Activated CD8-positive, alpha-beta T cell treated with anti-CD3 and anti-CD28 coated beads for 36 hours (primary cell): ENCODE results near the gene CUL4A. TPM values are rescaled to one million over a fixed set of nuclear protein-coding genes. Genes with fewer than 3 reads are reported as not detected.

Source experiments
- ATAC-seq: fragments of 200-7000 bp; cut with Tn5 transposase; one replicate; pipeline ENCODE4 v1.10.0; 2021; ENCODE audit warnings: mild to moderate bottlenecking, moderate library complexity
- CTCF ChIA-PET: fragments of 350-600 bp; sonication (Branson Sonifier 250); formaldehyde crosslinking; loops from one replicate; lab custom pipeline; 2021; ENCODE audit warnings: antibody characterized with exemption; lab: Charles Lee
- POLR2A ChIA-PET: fragments of 350-600 bp; sonication (Branson Sonifier 250); formaldehyde crosslinking; loops from one replicate; lab custom pipeline; 2021; ENCODE audit warnings: antibody characterized with exemption; lab: Charles Lee
- DNase-seq: peaks from one replicate; pipeline ENCODE4 v3.0.0-alpha.2; 2020
- H3K27ac Mint-ChIP-seq: one replicate; pipeline ENCODE4 v1.8.0; 2021; ENCODE audit warnings: mild to moderate bottlenecking, mixed read lengths
- H3K27me3 Mint-ChIP-seq: one replicate; pipeline ENCODE4 v1.8.0; 2021; ENCODE audit warnings: mixed read lengths
- H3K36me3 Mint-ChIP-seq: one replicate; pipeline ENCODE4 v1.8.0; 2021; ENCODE audit warnings: low read depth, mixed read lengths
- H3K4me1 Mint-ChIP-seq: one replicate; pipeline ENCODE4 v1.8.0; 2021; ENCODE audit warnings: low read depth, mixed read lengths
- H3K4me3 Mint-ChIP-seq: one replicate; pipeline ENCODE4 v1.8.0; 2021; ENCODE audit warnings: mild to moderate bottlenecking, moderate library complexity, mixed read lengths
- H3K9me3 Mint-ChIP-seq: one replicate; pipeline ENCODE4 v1.8.0; 2021; ENCODE audit warnings: mixed read lengths
- CTCF ChIP-seq: fragments of 200-600 bp; IDR thresholded peaks from one replicate; pipeline ENCODE4 v1.8.0; 2022; ENCODE audit warnings: antibody characterized with exemption, mild to moderate bottlenecking
- intact Hi-C: fragments of 100-400 bp; cut with micrococcal nuclease; formaldehyde crosslinking; loops from one replicate; pipeline ENCODE4 v1.10.0; 2022
- total RNA-seq, 2 experiments: library from RNA; stranded (reverse); gene quantifications; one replicate each; pipeline ENCODE4 v1.2.3, GENCODE V29; 2021

CUL4A gene
- total RNA-seq, 2 experiments from 2014 or later: 81.5 to 81.7 TPM

- Mint-ChIP-seq H3K4me1 (peaks cover 52% of the 10 kb centered on the region), H3K4me3 (peak within 1 kb of the TSS; percentile 83), H3K9me3 (no peaks in the 10 kb centered on the region), H3K36me3 (peaks cover 41% of the 10 kb centered on the region), H3K27ac (peak within 1 kb of the TSS; percentile 82), H3K27me3 (no peaks in the 10 kb centered on the region)
- POLR2A ChIA-PET: interaction anchor here (0.9 to 2.8 kb wide), 14 partner anchors 11 to 239 kb away, joined by 3 to 16 read pairs (median 4); partner anchors contain the start of gene LAMP1
- DNase-seq: peak; percentile 95
- CTCF ChIA-PET: no interaction called here
- ATAC-seq: peak; percentile 78
- intact Hi-C loops: no loop called here
- TF ChIP-seq CTCF: no peak
Observed at GRCh38 chr13:113208421-113209335, 735 bp upstream of the CUL4A start, which contains the start of gene PCID2. Gene PCID2 (minus strand): TSS chr13:113208669. CDS start chr13:113208634, 35 bp downstream.

- Mint-ChIP-seq H3K9me3 (no peaks in the 10 kb centered on the region), H3K4me1 (peaks cover 46% of the 10 kb centered on the region), H3K27ac (peak overlapping the region; percentile 86), H3K36me3 (peaks cover 44% of the 10 kb centered on the region), H3K4me3 (peak overlapping the region; percentile 82), H3K27me3 (no peaks in the 10 kb centered on the region)
- peak; percentile 75 for DNase-seq
- CTCF ChIA-PET: no interaction called here
- ATAC-seq: peak; percentile 35
- TF ChIP-seq CTCF: no peak
- POLR2A ChIA-PET: interaction anchor here (0.7 to 2.8 kb wide), 13 partner anchors 9 to 374 kb away, joined by 3 to 16 read pairs (median 4); partner anchors contain the start of gene LAMP1
- intact Hi-C loops: no loop called here
Observed at GRCh38 chr13:113209759-113210421, 477 bp downstream of the CUL4A start.

- Mint-ChIP-seq H3K36me3 (peaks cover 36% of the 10 kb centered on the region), H3K4me1 (peaks cover 36% of the 10 kb centered on the region), H3K9me3 (no peaks in the 10 kb centered on the region), H3K27me3 (no peaks in the 10 kb centered on the region), H3K4me3 (peak overlapping the region; percentile 82), H3K27ac (peak overlapping the region; percentile 40)
- POLR2A ChIA-PET: interaction anchor here (1.8 to 1.9 kb wide), 2 partner anchors 17 to 65 kb away, joined by 5 to 6 read pairs; no protein-coding TSS in a partner anchor
- CTCF ChIA-PET: no interaction called here
- intact Hi-C loops: no loop called here
- no peak for DNase-seq
- no peak for TF ChIP-seq CTCF
- no peak for ATAC-seq
Observed at GRCh38 chr13:113210833-113211232, 1.4 kb downstream of the CUL4A start.

- intact Hi-C loops: no loop called here
- ATAC-seq (no peak), DNase-seq (peak; percentile 50)
- Mint-ChIP-seq H3K4me3 (peak overlapping the region; percentile 82), H3K36me3 (peaks cover 28% of the 10 kb centered on the region), H3K9me3 (no peaks in the 10 kb centered on the region), H3K4me1 (peaks cover 27% of the 10 kb centered on the region), H3K27ac (no peak overlapping the region), H3K27me3 (no peaks in the 10 kb centered on the region)
- CTCF ChIA-PET: interaction anchor here (0.6 kb wide), 1 partner anchor 24 kb away, joined by 3 read pairs; no protein-coding TSS in a partner anchor
- no peak for TF ChIP-seq CTCF
- POLR2A ChIA-PET: no interaction called here
Observed at GRCh38 chr13:113211774-113212173, 2.4 kb downstream of the CUL4A start.
